ENCODE results near the gene CTSC. TPM values are rescaled to one million over a fixed set of nuclear protein-coding genes. Genes with fewer than 3 reads are reported as not detected.
"Not testable (repeated sequence)": the region's sequence is repeated elsewhere in the genome, so short reads cannot be mapped to it uniquely, and the experiment has no call there.

CTSC gene
- polyA plus RNA-seq, 4 donors, result 242 to 331 (median 274) TPM

DNA sequence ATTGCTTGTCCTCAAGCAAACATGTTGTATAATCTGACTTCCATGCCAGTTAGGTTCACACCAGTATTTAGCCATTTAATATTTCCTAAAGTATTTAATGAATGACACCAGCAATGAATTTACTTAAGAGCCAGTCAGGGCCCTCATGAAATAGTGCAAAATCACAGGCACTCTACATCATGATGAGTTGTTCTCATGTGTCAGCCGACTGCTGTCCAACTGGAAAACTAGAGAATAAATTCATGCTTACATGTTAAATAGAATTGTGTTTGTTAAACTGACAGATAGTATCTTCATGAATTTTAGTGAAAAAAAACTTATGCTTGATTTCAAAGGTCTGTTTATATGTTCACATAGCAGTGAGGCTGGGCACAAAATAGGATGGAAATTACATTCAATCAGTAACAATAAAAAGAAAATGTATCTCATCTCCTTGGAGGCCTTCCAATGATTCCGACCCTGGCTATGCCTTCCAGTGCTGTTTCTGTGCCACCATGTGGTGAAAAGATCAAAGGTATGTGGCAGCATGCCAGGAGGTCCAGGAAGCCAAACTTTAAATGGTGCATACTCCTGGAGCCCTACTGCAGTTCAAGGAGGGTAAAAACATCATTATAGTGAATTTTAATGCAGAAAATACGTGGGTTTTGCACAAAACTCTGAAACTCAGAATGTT is 45.2 kb downstream of the CTSC start:
- DNase-seq (ENCODE audit: low read depth in 4 of 4, low spot score in 3 of 4), result no peak

DNA sequence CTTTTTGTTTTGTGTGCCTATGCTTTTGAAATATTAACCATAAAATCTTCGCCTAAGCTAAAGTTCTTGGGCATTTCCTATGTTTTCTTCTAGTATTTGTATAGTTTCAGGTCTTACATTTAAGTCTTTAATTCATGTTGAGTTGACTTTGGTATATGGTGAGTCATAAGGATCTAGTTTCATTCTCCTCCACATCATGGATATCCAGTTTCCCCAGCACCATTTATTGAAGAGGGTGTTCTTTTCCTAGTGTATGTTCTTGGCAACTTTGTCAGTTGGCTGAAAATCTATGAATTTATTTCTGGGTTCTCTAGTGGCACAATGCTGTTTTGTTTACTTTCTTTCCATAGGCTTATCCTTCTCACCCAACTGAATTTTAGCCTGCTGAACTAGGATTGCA is 49.0 kb downstream of the CTSC start:
- DNase-seq (ENCODE audit: low read depth in 4 of 4, low spot score in 3 of 4), result no peak

DNA sequence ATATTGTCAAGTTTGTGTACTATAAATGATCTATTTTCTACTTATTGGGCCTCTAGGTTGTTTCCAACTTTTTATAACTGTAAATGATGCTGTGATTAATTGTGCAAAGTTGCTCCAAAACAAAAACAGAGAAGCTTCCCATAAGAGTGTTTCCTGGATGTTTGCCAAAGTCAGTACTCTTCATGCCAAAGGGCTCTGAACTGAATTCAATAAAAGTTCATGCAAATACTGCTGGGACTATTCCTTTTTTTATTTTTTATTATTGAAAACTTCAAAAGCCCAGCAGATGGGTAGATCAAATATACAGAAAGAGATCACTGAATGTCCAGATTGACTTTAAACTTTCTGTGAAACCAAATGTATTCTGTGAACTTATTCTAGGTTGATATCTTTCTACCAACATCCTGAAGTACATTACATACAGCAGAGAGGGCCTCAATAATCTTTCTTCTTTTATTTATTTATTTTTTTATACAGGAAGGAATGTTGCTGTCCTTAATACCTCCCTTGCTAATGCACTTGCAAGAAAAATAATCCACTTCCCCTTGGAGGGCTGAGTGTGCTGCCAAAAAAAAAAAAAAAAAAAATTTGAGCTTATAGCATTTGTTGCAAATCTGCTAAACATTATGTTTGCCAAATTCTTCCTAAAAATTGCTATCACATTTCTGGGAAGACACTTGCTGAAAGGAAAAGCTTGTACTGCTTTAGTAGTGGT is 53.0 kb downstream of the CTSC start:
- peak in 3 of 4 donors; percentile 43 to 54 (median 52) for DNase-seq (ENCODE audit: low read depth in 4 of 4, low spot score in 3 of 4)

DNA sequence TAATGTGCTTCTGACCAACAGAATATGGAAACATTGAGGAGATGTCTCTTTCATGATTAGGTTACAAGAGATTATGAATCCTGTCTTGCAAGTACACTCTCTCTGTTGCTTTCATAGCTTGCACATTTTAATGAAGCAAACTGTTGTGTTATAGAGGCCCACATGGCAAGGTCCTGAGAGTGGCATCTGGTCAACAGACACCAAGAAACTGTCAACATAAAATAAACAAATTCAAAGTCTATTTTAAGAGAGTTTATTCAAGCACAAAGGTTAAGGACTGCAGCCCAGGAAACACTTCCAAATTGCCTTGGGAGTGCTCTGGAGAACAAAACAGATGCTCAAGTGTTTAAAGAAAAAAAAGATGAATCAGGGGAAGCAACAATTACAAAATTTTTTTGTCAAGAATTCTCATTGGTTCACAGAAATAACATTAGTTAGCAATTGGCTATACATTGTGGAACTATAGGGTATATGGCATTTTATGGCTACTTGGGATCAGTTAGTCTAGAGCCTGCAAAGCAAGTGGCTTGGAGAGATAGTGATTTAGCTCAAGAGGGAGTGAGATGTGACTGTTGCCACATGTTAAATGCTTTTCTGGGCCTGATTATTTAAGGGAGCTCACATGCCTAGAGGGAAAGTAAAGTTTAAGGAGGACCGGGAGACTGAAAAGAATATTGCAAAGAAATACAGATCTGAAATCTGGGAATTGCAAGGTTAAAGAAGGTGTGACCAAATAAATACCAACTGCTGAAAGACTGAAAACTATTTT is 54.6 kb downstream of the CTSC start:
- DNase-seq (ENCODE audit: low read depth in 4 of 4, low spot score in 3 of 4), result no peak

DNA sequence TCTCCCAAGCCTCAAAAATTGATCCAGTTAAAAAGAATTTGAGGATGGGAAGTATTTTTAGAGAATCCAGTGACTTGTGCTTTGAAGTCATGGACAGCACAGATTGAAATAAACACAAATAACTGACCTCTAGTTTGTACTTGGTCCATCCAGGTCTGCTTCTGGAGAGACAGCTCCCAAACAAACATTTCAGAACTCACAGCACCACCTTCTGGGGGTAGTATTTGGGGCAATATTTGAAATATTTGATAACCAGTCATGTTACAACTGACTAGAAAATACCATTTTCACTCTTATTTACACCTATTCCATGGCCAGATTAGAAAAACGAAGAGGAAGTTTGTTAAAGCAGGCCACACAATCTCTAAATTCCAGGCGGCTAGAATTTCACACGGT is 56.2 kb downstream of the CTSC start:
- DNase-seq (ENCODE audit: low read depth in 4 of 4, low spot score in 3 of 4), result no peak

DNA sequence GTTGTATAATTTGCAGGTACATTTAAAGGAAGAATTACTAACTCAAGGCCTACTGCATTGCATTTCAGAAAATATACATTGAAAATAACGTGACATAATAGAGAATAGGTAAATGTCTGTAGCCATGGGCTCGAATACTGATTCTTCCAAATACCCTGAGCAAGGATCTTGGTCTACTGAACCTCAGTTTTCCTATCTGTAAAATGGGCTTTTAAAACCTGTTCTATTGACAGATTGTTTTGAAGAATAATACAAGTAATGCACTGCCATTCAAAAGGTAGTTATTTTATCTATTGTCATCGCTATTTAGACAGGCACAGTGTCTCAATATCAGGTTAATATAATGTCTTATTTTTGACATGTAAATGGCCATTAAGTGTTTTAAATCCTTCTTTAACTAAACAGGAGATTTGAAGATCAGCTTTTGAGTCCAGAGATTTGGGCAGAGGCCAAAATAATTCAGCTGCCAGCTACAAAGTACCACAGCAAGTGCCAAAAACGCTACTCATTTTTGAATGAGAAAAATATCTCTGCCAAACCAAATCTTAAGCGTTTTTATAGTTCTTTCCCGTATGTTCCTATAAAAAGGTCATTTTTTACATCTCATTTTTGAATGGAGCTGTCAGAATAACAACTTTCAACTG is 56.7 kb downstream of the CTSC start:
- no peak for DNase-seq (ENCODE audit: low read depth in 4 of 4, low spot score in 3 of 4)

DNA sequence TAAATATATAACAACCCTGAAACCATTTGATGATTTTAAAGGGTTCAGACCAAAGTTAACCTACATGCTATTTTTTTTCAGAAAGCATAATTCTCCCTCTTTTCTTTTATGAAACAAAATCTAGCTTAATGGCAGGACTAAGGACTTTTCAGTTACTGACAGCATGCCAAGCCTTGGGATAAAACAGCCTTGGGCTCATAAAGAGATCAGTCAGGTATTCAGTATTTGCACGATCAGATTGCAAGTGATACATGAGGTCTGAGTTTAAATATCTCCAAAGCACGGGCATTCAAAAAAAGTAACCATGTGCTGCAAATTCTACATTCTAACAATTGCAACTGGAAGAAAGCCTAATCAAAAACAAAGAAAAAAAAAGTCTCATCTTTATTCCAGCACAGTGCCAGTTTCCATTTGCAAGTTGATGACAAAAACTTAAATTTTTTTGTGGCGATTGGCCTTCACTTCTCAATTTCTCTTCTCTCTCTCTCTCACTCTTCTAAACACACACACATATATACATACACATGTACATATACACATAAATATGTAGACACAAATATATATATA is 60.1 kb downstream of the CTSC start:
- no peak for DNase-seq (ENCODE audit: low read depth in 4 of 4, low spot score in 3 of 4)

DNA sequence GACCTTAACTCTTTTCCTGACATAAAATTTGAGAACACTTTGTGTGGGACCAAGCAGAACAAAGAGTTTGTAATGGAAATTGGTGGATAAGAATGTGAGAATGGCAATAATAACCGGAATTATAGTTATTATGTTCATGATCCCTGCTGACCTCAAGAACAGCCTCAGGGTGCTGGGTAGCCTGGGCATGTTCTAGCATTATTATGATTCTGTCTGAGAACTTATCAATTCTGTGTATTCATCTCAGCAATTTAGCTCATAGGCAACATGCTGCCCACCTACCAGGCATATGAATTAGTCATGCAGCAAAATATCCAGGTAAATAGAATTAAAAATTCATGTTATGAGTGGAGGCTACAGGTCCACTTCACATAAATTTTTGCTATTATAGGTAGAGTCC is 61.9 kb downstream of the CTSC start:
- DNase-seq (ENCODE audit: low read depth in 4 of 4, low spot score in 3 of 4), result no peak

DNA sequence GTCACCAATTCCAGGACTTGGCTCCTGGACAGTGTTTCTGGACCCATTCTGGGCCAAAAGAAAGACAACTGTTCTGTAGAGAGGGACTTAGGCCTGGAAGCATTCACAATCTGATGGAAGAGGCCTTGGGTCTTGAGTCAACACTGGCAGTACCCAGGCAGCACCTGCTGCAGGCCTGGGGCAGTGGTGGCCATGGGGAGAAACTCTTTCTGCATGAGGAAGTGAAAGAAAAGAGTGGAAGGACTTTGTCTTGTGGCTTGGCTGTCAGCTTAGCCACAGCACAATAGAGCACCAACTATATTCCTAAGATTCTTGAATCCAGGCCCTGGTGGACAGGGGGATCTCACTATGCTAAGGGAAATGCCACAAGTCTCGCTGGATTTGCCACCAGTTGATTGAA is 70.6 kb downstream of the CTSC start:
- no peak for DNase-seq (ENCODE audit: low read depth in 4 of 4, low spot score in 3 of 4)

DNA sequence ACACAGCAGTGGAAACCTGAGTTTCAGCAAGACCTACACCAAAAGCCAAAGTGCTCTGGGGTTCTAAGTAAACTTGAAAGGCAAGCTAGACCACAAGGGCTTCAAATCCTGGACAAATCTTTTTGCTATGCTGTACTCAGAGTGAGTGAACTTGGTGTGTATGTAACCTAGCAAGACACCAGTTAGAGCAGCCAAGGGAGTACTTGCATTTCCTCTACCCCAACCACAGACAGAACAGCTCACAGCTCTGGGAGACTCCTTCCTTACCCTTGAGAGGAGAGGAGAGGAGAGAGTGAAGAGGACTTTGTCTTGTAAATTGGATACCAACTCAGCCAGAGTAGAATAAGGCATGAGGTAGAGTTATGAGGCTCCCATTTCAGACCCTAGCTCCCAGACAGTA is 71.4 kb downstream of the CTSC start:
- no peak for DNase-seq (ENCODE audit: low read depth in 4 of 4, low spot score in 3 of 4)

DNA sequence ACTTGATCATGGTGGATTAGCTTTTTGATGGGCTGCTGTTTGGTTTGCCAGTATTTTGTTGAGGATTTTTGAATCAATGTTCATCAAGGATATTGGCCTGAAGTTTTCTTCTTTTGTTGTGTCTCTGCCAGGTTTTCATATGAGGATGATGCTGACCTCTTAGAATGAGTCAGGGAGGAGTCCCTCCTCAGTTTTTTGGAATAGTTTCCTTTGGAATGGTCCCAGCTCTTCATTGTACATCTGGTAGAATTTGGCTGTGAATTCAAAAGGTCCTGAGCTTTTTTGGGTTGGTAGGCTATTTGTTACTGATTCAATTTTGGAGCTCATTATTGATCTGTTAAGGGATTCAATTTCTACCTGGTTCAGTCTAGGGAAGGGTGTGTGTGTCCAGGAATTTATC is 78.1 kb downstream of the CTSC start:
- no peak for DNase-seq (ENCODE audit: low read depth in 4 of 4, low spot score in 3 of 4)

DNA sequence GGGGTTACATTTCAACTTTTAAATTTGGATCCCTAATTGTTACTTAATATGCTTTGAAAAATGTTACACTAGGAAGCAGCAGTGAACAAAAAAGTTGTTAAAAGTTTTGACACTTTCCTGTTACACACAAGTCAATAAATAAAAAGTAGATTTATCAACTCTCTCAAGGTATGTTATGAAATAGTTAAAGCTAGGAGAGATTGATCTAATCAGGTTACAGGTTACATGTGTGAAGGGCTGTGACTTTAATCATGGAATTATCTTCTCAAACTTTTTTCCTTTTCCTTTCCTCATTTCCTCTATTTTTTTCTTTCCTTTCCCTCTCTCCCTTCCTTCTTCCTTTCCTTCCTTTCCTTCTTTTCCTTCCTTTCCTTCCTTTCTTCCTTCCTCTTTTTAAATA is 85.3 kb downstream of the CTSC start:
- no peak for DNase-seq (ENCODE audit: low read depth in 4 of 4, low spot score in 3 of 4)

DNA sequence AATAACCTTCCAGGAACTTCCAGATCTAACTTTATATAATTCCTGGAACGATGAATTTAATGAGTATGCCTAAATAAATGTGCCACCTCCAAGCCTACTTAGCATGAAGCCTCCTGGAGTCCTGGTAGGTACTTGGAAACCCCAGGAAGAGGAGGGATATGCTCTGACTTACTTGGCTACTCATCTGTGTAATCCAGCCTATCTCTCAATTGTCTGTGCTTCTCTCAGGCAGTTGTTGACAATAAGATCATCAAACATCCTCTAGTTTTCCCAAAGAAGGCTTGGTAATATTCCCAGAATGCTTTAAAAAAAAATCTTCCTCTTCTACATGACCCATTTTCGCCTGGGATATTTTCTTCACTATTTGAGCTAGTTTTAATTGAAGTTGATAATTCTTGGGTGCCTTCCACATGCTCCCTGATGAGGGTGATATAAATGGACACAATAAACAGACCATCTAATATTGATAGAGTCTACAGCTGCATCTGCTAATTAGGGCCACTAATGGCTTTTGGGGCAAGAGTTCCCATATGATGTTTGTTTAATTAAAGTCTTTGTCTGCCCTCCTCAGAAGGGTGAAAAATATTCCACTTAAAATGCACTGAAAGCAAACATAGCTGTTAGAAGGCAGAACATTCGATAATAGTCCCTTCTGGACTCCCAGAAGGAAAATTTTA is 86.8 kb downstream of the CTSC start:
- no peak for DNase-seq (ENCODE audit: low read depth in 4 of 4, low spot score in 3 of 4)

DNA sequence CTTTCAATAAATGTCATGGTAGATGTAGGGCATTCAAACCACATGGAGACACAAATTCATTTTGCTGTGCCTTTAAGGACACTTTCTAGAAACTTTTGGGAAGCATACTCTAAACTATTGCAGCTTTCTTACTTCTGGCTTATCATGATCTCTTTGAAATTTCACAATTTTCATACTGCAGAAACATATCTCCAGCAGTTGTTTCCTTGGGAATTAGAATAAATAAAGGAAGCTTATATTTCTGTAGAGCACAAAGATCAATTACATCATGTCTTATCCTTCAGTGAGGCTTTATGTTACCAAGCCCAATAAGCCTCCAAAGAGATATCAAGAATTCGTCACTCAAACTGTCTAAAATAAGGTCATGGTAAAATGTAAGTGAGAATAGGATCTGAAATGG is 87.8 kb downstream of the CTSC start:
- no peak for DNase-seq (ENCODE audit: low read depth in 4 of 4, low spot score in 3 of 4)

DNA sequence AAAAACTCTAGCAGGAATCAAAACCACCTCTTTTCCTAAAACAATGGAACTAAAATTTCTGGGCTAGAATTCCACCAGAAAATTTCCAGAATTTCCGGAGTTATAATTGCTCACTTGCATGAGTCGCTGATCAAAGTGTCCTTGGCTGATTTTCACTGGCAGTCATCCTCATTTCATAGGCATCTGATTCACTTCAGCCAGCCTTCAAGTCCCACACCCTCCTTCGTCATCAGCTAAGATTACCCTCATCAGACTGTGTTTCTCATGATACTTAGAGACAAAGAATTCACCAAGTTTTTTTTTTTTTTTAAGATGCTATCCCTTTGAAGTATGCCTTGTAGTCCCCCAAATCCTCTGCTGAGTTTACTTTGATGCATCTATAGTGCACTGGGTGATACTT is 90.8 kb downstream of the CTSC start:
- DNase-seq (ENCODE audit: low read depth in 4 of 4, low spot score in 3 of 4), result no peak

DNA sequence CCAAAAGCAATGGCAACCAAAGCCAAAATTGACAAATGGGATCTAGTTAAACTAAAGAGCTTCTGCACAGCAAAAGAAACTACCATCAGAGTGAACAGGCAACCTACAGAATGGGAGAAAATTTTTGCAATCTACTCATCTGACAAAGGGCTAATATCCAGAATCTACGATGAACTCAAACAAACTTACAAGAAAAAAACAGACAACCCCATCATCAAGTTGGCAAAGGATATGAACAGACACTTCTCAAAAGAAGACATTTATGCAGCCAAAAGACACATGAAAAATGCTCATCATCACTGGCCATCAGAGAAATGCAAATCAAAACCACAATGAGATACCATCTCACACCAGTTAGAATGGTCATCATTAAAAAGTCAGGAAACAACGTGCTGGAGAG is 92.0 kb downstream of the CTSC start:
- DNase-seq (ENCODE audit: low read depth in 4 of 4, low spot score in 3 of 4), result not testable (repeated sequence)
